ENCODE data around the gene SLC38A10.
"Not testable (repeated sequence)": the region's sequence is repeated elsewhere in the genome, so short reads cannot be mapped to it uniquely, and the experiment has no call there.

Gene SLC38A10

GRCh38 chr17:81312624-81313325, 17.7 kb upstream of the SLC38A10 start:
- DNase-seq (ENCODE audit: low read depth, low spot score): no peak

- no peak for DNase-seq (ENCODE audit: low read depth, low spot score)
Observed at GRCh38 chr17:81311946-81312345, 16.8 kb upstream of the SLC38A10 start.

- no peak for DNase-seq (ENCODE audit: low read depth, low spot score)
Observed at GRCh38 chr17:81310949-81311550, 15.9 kb upstream of the SLC38A10 start.

GRCh38 chr17:81309859-81310839, 15.0 kb upstream of the SLC38A10 start:
- DNase-seq (ENCODE audit: low read depth, low spot score): no peak

GRCh38 chr17:81309140-81309858, 14.2 kb upstream of the SLC38A10 start:
- peak; percentile 68 for DNase-seq (ENCODE audit: low read depth, low spot score)

GRCh38 chr17:81308784-81309139, 13.7 kb upstream of the SLC38A10 start:
- DNase-seq (ENCODE audit: low read depth, low spot score): not testable (repeated sequence)

GRCh38 chr17:81307636-81308560, 12.8 kb upstream of the SLC38A10 start:
- no peak for DNase-seq (ENCODE audit: low read depth, low spot score)

GRCh38 chr17:81306898-81307510, 11.9 kb upstream of the SLC38A10 start:
- DNase-seq (ENCODE audit: low read depth, low spot score): no peak

- no peak for DNase-seq (ENCODE audit: low read depth, low spot score)
Observed at GRCh38 chr17:81306491-81306890, 11.4 kb upstream of the SLC38A10 start.

- no peak for DNase-seq (ENCODE audit: low read depth, low spot score)
Observed at GRCh38 chr17:81305051-81305630, 10.0 kb upstream of the SLC38A10 start.

GRCh38 chr17:81304196-81305015, 9.3 kb upstream of the SLC38A10 start:
- DNase-seq (ENCODE audit: low read depth, low spot score): no peak

GRCh38 chr17:81303385-81303784, 8.3 kb upstream of the SLC38A10 start:
- no peak for DNase-seq (ENCODE audit: low read depth, low spot score)

GRCh38 chr17:81302861-81303333, 7.8 kb upstream of the SLC38A10 start:
- DNase-seq (ENCODE audit: low read depth, low spot score): no peak

GRCh38 chr17:81302324-81302723, 7.2 kb upstream of the SLC38A10 start:
- no peak for DNase-seq (ENCODE audit: low read depth, low spot score)

GRCh38 chr17:81301195-81302144, 6.4 kb upstream of the SLC38A10 start:
- DNase-seq (ENCODE audit: low read depth, low spot score): no peak

- no peak for DNase-seq (ENCODE audit: low read depth, low spot score)
Observed at GRCh38 chr17:81300586-81301155, 5.6 kb upstream of the SLC38A10 start.

Measured in astrocyte of the hippocampus (primary cell).